Activated T-cell treated with anti-CD3 and anti-CD28 coated beads, Interleukin-2, amount 50 U/mL, for 72 hours (primary cell): ENCODE data around the gene LAMTOR2. TPM values are rescaled to one million over a fixed set of nuclear protein-coding genes. Genes with fewer than 3 reads are reported as not detected.
"Not testable (repeated sequence)": the region's sequence is repeated elsewhere in the genome, so short reads cannot be mapped to it uniquely, and the experiment has no call there.

Experiments used
- ATAC-seq, 2 donors: fragments of 150-1000 bp; cut with Tn5 transposase; replicated peaks in 1 of 2; 2 replicates each; pipeline ENCODE4 v1.10.0; 2021; ENCODE audit warnings: moderate library complexity in 2 of 2, mild to moderate bottlenecking in 1 of 2
- DNase-seq, 2 donors: peaks; one replicate each; pipeline ENCODE4 v3.0.0; 2021 to 2022; ENCODE audit warnings: mixed read lengths in 1 of 2
- H3K27ac Mint-ChIP-seq: one replicate; pipeline ENCODE4 v1.8.0; 2022; ENCODE audit warnings: mild to moderate bottlenecking, moderate library complexity, mixed read lengths
- H3K27me3 Mint-ChIP-seq: one replicate; pipeline ENCODE4 v1.8.0; 2022; ENCODE audit warnings: low read depth, mixed read lengths
- H3K36me3 Mint-ChIP-seq, 2 donors: one replicate each; pipeline ENCODE4 v1.8.0; 2022; ENCODE audit warnings: mixed read lengths in 2 of 2, mild to moderate bottlenecking in 1 of 2; ENCODE audit not compliant: insufficient read depth in 2 of 2
- H3K4me1 Mint-ChIP-seq: one replicate; pipeline ENCODE4 v1.8.0; 2022; ENCODE audit warnings: low read depth, mixed read lengths
- H3K4me3 Mint-ChIP-seq, 2 donors: one replicate each; pipeline ENCODE4 v1.8.0; 2022; ENCODE audit warnings: mild to moderate bottlenecking in 2 of 2, mixed read lengths in 2 of 2, moderate library complexity in 2 of 2
- H3K9me3 Mint-ChIP-seq, 2 donors: one replicate each; pipeline ENCODE4 v1.8.0; 2022; ENCODE audit warnings: mixed read lengths in 2 of 2
- total RNA-seq, 2 donors: library from RNA; stranded (reverse); gene quantifications; one replicate each; pipeline ENCODE4 v1.2.3, GENCODE V29; 2022

The LAMTOR2 gene
- total RNA-seq, 2 donors from 2014 or later = 58.7 to 61.8 TPM

- ATAC-seq (peak; percentile 86 to 88), DNase-seq (peak in 1 of 2 donors; percentile 8)
- Mint-ChIP-seq H3K4me3 (no peak overlapping the region), H3K27me3 (peaks cover 7% of the 10 kb centered on the region), H3K4me1 (peaks cover 9% of the 10 kb centered on the region), H3K9me3 (no peaks in the 10 kb centered on the region), H3K36me3 (no peaks in the 10 kb centered on the region), H3K27ac (no peak overlapping the region)
Measured at GRCh38 chr1:156026588-156026987, 28.0 kb upstream of the LAMTOR2 start.

DNA sequence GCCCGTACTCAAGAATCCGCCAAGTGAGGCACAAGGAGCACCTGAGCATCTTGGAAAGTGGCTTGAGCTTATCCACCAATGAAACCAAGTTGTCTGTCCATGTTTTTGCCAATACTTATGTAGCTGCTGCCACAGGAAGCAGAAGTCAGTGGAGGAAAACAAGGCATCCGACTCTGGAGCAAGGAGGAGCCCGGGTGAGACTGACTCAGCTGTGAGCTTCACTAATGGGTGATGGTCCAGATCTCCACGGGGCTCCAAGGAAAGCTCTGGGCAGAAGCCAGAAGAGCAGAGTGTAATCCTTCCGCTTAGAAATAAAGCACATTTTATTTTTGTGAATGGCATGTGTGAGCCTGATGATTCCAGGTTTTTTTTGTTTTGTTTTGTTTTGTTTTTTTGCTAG lies 21.6 kb upstream of the LAMTOR2 start:
- no peak for ATAC-seq
- no peaks in the 10 kb centered on the region for H3K27me3 Mint-ChIP-seq
- H3K9me3 Mint-ChIP-seq = no peaks in the 10 kb centered on the region
- no peak overlapping the region for H3K27ac Mint-ChIP-seq
- no peak for DNase-seq
- H3K4me3 Mint-ChIP-seq = no peak overlapping the region
- H3K4me1 Mint-ChIP-seq = no peaks in the 10 kb centered on the region
- H3K36me3 Mint-ChIP-seq = peaks cover 0 to 1% of the 10 kb centered on the region in 2 donors

GRCh38 chr1:156034991-156035390 lies 19.6 kb upstream of the LAMTOR2 start:
- not testable (repeated sequence) for H3K27me3 Mint-ChIP-seq, H3K4me3 Mint-ChIP-seq, DNase-seq, H3K9me3 Mint-ChIP-seq, ATAC-seq, H3K36me3 Mint-ChIP-seq, H3K4me1 Mint-ChIP-seq, H3K27ac Mint-ChIP-seq

GRCh38 chr1:156042828-156043227 lies 11.8 kb upstream of the LAMTOR2 start:
- H3K4me3 Mint-ChIP-seq = no peak overlapping the region
- DNase-seq (no peak), ATAC-seq (no peak)
- no peak overlapping the region for H3K27ac Mint-ChIP-seq
- H3K27me3 Mint-ChIP-seq = no peaks in the 10 kb centered on the region
- H3K9me3 Mint-ChIP-seq = no peaks in the 10 kb centered on the region
- H3K4me1 Mint-ChIP-seq = no peaks in the 10 kb centered on the region
- peaks cover 0 to 9% of the 10 kb centered on the region in 2 donors for H3K36me3 Mint-ChIP-seq

- Mint-ChIP-seq H3K27me3 (no peaks in the 10 kb centered on the region), H3K9me3 (no peaks in the 10 kb centered on the region), H3K4me1 (no peaks in the 10 kb centered on the region), H3K4me3 (no peak overlapping the region), H3K36me3 (peaks cover 0 to 15% of the 10 kb centered on the region in 2 donors), H3K27ac (no peak overlapping the region)
- DNase-seq (no peak), ATAC-seq (peak in 1 of 2 donors; percentile 64)
Measured at GRCh38 chr1:156045076-156045475, 9.5 kb upstream of the LAMTOR2 start.

DNA sequence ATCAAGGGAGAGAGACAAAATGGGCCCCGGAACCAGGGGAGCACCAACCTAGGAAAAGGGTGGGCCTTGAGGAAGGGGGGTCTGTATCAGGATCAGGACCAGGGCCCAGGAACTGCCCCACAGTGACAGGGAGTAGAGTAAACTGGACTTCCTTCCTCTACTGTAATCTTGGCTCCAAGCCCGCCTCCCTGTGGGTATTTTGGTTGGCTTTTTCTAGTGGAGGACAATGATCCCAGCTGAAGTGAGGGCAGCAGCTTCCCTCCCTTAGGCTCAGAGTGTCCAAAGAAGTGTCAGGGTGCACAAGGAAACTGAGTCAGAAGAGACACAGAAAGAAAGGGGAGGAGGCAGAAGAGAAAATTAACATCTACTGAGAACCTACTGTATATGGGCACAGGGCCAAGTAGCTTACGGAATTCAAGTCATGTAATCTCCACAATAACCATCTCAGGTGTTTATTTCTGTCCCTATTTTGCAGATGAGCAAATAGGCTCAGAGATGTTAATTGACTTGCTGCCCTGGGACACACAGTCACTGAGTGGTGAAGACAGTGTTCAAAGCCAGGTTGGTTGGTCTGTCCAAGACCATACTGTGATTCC lies 5.8 kb upstream of the LAMTOR2 start:
- DNase-seq (no peak), ATAC-seq (no peak)
- H3K4me1 Mint-ChIP-seq = peaks cover 17% of the 10 kb centered on the region
- no peak overlapping the region for H3K27ac Mint-ChIP-seq
- no peaks in the 10 kb centered on the region for H3K9me3 Mint-ChIP-seq
- peaks cover 0 to 10% of the 10 kb centered on the region in 2 donors for H3K36me3 Mint-ChIP-seq
- no peaks in the 10 kb centered on the region for H3K27me3 Mint-ChIP-seq
- no peak overlapping the region for H3K4me3 Mint-ChIP-seq

- H3K4me1 Mint-ChIP-seq = peaks cover 19% of the 10 kb centered on the region
- no peak overlapping the region for H3K27ac Mint-ChIP-seq
- DNase-seq (no peak), ATAC-seq (no peak)
- H3K27me3 Mint-ChIP-seq = no peaks in the 10 kb centered on the region
- H3K4me3 Mint-ChIP-seq = no peak overlapping the region
- H3K36me3 Mint-ChIP-seq = peaks cover 0 to 8% of the 10 kb centered on the region in 2 donors
- H3K9me3 Mint-ChIP-seq = no peaks in the 10 kb centered on the region
Measured at GRCh38 chr1:156050376-156050775, 4.2 kb upstream of the LAMTOR2 start.

GRCh38 chr1:156051011-156051725 lies 3.4 kb upstream of the LAMTOR2 start:
- DNase-seq (no peak), ATAC-seq (no peak)
- peaks cover 0 to 6% of the 10 kb centered on the region in 2 donors for H3K36me3 Mint-ChIP-seq
- no peaks in the 10 kb centered on the region for H3K9me3 Mint-ChIP-seq
- H3K4me1 Mint-ChIP-seq = peaks cover 27% of the 10 kb centered on the region
- no peaks in the 10 kb centered on the region for H3K27me3 Mint-ChIP-seq
- H3K4me3 Mint-ChIP-seq = no peak overlapping the region
- H3K27ac Mint-ChIP-seq = no peak overlapping the region

DNA sequence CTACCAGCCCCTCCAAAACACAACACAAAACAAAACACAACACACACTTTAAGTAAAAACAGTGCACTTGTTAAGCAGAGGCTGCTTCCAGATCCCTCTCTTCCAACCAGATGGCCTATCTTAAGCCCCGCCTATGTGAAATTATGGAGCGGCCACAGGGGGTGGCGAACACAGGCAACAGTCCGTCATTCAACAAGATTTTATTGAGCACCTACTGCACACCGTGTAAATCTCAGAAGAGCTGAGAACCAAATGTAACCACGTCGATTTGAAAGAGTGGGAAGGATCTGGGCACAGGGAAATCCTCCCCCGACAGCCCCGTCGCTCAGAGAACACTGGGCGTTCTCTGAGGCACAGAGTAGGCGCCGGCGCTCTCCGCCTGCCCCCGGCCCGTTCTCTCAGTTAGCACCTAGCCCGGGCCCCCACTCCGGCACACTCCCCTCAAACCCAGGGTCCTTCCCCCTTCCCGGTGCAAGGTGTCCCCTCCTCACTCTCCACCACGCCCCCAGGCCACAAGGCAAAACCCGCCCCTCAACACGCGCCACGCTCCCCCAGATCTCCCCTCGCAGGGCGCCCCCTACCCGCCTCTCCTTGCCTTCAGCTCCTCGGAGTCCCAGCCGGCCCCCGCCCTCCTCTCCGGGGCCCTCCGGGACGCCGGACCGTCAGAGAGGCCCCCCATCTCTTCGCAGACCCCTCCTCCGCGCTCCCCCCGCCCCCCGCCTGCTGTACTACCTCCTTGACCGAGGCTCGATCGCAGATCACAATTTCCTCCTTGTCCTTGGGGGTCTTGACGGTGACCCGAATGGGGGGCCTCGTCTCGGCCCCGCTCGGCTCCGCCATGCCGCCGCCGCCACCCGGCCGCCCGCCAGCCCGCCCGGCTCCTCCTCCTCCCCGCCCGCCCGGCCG lies 1.5 kb upstream of the LAMTOR2 start:
- Mint-ChIP-seq H3K27ac (peak overlapping the region; percentile 34), H3K4me1 (peaks cover 34% of the 10 kb centered on the region), H3K4me3 (peak overlapping the region; percentile 89 to 96), H3K36me3 (peaks cover 2 to 6% of the 10 kb centered on the region in 2 donors), H3K27me3 (no peaks in the 10 kb centered on the region), H3K9me3 (no peaks in the 10 kb centered on the region)
- DNase-seq = peak; percentile 78 to 89
- ATAC-seq = peak; percentile 54 to 61

DNA sequence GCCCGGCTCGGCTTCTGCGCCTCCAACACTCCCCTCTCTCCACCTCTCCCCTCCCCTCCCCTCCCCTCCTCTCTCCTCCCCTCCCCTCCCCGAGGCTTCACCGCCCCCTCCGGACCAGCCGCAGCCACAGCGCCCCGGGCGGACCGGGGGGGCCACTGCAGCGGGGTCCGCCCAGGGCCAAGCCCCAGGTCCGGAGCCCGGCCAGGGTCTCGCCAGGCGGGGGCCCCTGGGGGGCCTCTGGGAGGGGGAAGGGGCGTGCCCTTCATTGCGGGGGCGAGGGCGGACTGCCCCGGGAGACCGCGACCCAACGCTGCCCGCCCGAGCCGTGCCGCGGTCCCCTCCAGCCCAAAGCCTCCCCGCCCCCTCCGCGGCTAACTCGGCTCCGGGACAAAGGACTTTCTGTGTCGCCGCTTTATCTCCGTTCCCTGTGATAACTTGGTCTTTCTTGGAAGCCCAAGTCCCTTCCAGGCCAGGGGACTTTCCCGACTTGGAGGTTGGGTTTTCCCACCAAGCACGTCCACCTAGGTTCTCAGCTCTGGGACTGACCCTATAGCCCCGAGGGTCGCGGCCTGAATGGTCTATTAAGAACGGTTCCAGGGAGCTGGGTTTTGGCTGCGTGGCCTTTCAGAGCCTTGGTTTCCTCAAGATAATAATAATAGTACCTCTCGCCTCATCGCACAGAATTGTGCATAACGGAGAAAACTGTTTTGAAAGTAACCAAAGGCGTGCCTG lies 648 bp upstream of the LAMTOR2 start, which contains the start of gene UBQLN4:
Gene UBQLN4, minus strand, starts transcription at position 31 of the 732 bp plus-strand sequence. CDS start 97 bp downstream, outside the sequence.
- Mint-ChIP-seq H3K27ac (peak within 1 kb of the TSS; percentile 96), H3K4me3 (peak within 1 kb of the TSS; percentile 98 to 99), H3K9me3 (no peaks in the 10 kb centered on the region), H3K4me1 (peaks cover 34% of the 10 kb centered on the region), H3K36me3 (peaks cover 2 to 5% of the 10 kb centered on the region in 2 donors), H3K27me3 (no peaks in the 10 kb centered on the region)
- peak; percentile 71 to 74 for ATAC-seq
- DNase-seq = peak; percentile 90

- ATAC-seq = peak in 1 of 2 donors; percentile 2
- Mint-ChIP-seq H3K4me1 (peaks cover 34% of the 10 kb centered on the region), H3K36me3 (peaks cover 0 to 2% of the 10 kb centered on the region in 2 donors), H3K27ac (peak overlapping the region; percentile 22), H3K9me3 (no peaks in the 10 kb centered on the region), H3K4me3 (peak overlapping the region; percentile 98 to 99), H3K27me3 (no peaks in the 10 kb centered on the region)
- DNase-seq = peak in 1 of 2 donors; percentile 27
Measured at GRCh38 chr1:156055281-156056048, 883 bp downstream of the LAMTOR2 start.

DNA sequence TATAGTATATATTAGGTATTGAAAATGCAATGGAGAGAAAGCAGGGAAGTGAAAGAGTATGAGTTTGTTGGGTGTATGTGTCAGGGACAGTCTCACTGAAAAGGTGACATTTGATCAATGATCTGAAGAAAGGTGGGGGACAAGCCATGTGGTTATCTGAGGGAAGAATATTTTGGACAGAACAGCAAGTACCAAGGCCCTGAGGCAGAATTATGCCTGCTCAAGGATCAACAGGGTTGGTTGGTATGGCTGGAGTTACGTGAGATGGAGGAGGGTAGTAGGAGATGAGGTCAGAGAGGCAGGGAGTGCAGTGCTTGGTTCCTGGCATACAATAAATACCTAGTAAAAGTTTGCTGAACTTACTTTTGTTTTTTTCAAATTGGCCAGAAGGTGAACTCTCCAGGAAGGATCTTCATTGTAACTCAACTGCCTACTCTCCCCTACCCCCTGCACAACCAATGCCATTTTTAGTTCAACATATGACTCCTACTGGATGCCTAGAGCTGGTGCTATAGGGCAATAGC lies 1.8 kb downstream of the LAMTOR2 start:
- ATAC-seq (no peak), DNase-seq (no peak)
- Mint-ChIP-seq H3K4me1 (peaks cover 39% of the 10 kb centered on the region), H3K9me3 (no peaks in the 10 kb centered on the region), H3K27ac (no peak overlapping the region), H3K4me3 (peak overlapping the region; percentile 29 to 99), H3K27me3 (no peaks in the 10 kb centered on the region), H3K36me3 (peaks cover 0 to 2% of the 10 kb centered on the region in 2 donors)
